GM12872 (cell line): ENCODE data around the gene SIGLEC14.

Experiments
- TF ChIP-seq, protein P1 (sequence below): IDR thresholded peaks from 3 replicates; pipeline ENCODE4 v1.5.1; 2011; ENCODE audit warnings: low read depth, mild to moderate bottlenecking, low read length, moderate library complexity; ENCODE audit not compliant: insufficient read depth

Gene SIGLEC14

DNA sequence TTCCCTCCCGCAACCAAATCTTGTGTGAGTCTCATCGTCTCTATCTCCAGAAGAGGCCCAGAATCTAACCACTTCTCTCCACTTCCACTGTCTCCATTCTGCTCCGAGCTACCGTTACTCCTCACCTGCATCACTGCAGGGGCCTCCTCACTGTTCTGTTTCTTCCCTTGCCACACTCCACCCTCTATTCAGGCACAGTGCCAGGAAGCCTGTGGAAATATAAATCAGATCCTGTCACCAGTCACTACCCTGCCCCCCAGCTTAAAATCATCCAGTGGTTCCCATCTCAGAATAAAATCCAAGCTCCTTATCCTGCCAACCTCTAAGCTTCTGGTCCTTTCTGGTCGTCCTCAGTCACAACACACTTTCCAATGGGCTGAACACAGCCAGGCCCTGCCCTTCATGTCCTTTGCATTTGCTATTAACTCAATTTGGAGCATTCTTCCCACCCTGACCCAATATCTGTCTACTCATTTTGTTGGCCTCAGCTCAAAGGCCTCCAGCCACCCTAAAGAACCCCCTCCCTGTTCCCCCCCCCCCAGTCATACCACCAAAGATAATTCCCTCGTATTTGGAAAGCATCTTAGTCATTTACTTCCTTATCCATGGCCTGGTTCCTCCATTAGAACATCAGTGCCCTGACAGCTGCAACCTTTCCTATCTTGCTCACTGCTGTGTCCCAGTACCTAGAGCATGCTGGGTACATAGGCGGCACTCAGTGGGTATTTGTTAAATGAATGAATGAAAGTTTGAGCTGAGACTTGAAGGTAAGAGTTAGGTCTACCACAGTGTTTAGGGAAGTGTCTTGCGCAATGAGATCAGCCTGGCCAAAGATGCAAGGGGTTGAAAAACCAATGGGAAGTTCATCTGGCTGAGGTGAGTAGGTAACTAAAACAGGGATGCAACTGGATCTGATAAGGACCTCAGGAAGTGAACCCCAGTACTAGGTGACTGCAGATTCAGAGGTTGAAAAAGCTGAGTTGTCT lies 51.1 kb downstream of the SIGLEC14 start:
- TF ChIP-seq, protein P1, sequence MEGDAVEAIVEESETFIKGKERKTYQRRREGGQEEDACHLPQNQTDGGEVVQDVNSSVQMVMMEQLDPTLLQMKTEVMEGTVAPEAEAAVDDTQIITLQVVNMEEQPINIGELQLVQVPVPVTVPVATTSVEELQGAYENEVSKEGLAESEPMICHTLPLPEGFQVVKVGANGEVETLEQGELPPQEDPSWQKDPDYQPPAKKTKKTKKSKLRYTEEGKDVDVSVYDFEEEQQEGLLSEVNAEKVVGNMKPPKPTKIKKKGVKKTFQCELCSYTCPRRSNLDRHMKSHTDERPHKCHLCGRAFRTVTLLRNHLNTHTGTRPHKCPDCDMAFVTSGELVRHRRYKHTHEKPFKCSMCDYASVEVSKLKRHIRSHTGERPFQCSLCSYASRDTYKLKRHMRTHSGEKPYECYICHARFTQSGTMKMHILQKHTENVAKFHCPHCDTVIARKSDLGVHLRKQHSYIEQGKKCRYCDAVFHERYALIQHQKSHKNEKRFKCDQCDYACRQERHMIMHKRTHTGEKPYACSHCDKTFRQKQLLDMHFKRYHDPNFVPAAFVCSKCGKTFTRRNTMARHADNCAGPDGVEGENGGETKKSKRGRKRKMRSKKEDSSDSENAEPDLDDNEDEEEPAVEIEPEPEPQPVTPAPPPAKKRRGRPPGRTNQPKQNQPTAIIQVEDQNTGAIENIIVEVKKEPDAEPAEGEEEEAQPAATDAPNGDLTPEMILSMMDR: no peak

DNA sequence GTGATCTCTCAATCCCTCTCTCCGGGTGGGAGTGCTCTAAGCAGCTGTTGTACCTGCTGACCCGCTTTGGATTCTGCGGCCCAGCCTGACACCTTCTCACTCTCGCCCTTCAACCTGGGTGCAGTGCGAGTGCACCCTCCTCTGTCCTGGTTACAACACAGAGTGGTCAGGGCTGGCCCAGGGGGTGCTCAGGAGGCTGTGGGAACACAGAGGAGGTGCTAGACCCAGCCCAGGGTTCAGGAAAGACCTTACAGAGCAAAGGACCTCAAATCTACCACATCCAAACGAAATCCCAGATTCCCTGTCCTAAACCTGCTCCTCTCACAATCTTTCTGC lies 51.9 kb downstream of the SIGLEC14 start:
- TF ChIP-seq, protein P1: no peak

DNA sequence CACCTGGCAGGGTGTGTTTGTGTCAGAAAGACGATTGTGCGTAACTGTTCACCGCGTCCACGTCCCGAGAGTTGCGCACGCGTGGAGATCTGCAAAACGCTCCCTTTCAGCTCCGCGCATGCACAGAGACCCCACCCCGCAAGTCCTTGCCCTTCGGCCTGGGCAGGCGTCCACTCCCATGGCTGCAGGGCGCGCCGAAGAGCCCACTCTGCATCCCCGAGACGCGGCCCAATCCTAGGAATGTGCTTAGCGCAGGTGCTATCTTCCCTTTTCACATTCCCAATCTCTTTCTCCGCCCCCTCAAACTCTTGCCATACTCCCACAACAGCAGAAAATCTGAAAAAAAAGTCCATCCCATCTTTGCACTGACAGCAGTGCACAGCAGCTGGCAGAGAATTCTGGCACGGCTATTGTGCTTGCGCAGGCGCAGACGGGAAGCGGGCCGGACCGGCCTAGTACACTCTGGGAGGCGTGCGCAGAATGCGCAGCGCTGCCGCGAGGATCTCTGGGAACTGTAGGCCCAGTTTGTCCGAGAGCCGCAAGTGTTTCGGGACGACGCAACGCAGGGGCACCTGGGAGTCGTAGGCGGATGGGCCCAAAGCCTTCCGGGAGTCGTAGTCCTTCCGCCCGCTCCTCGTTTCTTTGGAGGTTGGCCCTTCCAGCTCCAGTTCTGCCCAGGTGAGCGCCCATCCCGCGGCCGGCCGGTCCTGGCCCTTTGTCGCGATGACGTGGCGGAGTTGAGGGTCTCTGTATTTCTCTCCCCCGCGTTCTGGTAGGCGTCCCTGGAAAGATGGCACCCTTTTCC lies 52.5 kb downstream of the SIGLEC14 start:
- TF ChIP-seq, protein P1: no peak

DNA sequence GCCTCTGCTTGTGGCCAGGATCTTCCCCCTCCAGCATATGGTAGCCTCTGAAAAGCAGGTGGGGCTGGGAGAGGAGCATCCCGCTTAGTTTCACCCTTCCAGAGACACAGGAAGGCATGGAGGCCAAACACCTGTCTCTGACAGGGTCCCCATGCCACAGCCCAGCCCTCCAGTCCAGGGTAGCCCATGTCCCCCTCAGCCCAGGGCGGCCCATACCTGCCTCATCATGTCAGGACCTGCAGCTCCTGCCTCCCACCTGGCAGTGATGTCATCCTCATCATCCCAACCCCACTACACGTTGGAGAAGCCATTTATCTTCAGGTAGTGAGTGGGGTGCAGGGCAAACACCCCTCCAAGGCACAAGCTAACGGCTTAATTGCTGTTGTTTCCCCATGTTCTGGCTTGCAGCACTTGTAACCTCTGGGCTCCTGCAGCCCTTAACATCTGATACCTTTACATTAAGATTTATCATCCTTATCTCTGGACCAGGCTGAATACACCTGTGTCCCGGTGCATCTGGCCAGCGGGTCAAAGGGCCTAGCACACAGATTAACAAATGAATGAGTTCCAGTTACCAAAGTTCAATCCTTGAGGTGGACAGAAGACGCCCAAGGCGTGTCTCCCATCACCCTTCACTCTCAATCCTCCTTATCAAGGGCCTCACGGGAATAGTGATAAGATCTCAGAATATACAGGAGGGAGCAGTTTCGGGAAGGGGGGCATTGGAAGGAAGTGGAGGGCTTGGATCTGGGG lies 53.3 kb downstream of the SIGLEC14 start:
- TF ChIP-seq, protein P1: no peak
